Gastroesophageal sphincter (tissue), 4 donors: ENCODE measurements around the gene DTNBP1. TPM values are rescaled to one million over a fixed set of nuclear protein-coding genes. Genes with fewer than 3 reads are reported as not detected.

Experiments used
- ATAC-seq: fragments of 150-250 bp; one replicate; pipeline ENCODE4 v1.9.1; 2016; ENCODE audit warnings: mild to moderate bottlenecking, moderate library complexity
- H3K27ac ChIP-seq, 4 donors: fragments of 200-600 bp; sonication (generic) in 3 of 4; 1 replicate in 3 of 4; 2 replicates in 1 of 4; pipeline ENCODE4 v1.5.1; 2016 to 2019
- H3K27me3 ChIP-seq: fragments of 200-600 bp; sonication (generic); one replicate; pipeline ENCODE4 v1.5.1; 2019
- H3K36me3 ChIP-seq, 2 donors: fragments of 200-600 bp; sonication (generic); one replicate each; pipeline ENCODE4 v1.5.1; 2019; ENCODE audit warnings: control low read depth in 1 of 2
- H3K4me1 ChIP-seq, 3 donors: fragments of 200-600 bp; sonication (generic); 1 replicate in 2 of 3; 2 replicates in 1 of 3; pipeline ENCODE4 v1.5.1; 2016 to 2019; ENCODE audit warnings: control low read depth in 2 of 3
- H3K4me3 ChIP-seq, 2 donors: fragments of 200-600 bp; sonication (generic); one replicate each; pipeline ENCODE4 v1.5.1; 2019; ENCODE audit warnings: mild to moderate bottlenecking in 1 of 2, moderate library complexity in 1 of 2
- H3K9me3 ChIP-seq, 3 donors: fragments of 200-600 bp; sonication (generic); one replicate each; pipeline ENCODE4 v1.5.1; 2017 to 2019; ENCODE audit warnings: control low read depth in 2 of 3
- CTCF ChIP-seq, 4 experiments: fragments of 200-600 bp in 2 of 4; fragments of 450-650 bp in 2 of 4; sonication (generic) in 1 of 4; IDR thresholded peaks; one replicate each; pipeline ENCODE4 v1.5.1; 2017 to 2019; ENCODE audit warnings: antibody characterized with exemption in 4 of 4, mild to moderate bottlenecking in 2 of 4, moderate library complexity in 2 of 4
- EP300 ChIP-seq: sonication (generic); formaldehyde crosslinking; IDR thresholded peaks from one replicate; pipeline ENCODE4 v1.6.1; 2017; ENCODE audit warnings: antibody characterized with exemption, mild to moderate bottlenecking
- POLR2A ChIP-seq, 2 donors: fragments of 450-650 bp; IDR thresholded peaks; one replicate each; pipeline ENCODE4 v1.6.1; 2017; ENCODE audit warnings: antibody characterized with exemption in 2 of 2, mild to moderate bottlenecking in 2 of 2, moderate library complexity in 1 of 2
- POLR2AphosphoS5 ChIP-seq: sonication (generic); formaldehyde crosslinking; IDR thresholded peaks from one replicate; pipeline ENCODE4 v1.6.1; 2017; ENCODE audit warnings: antibody characterized with exemption
- WGBS, 2 donors: methylation state at CpG; one replicate each; pipeline ENCODE4 v1.1.5; 2018; ENCODE audit warnings: low coverage in 1 of 2; 5-methylcytosine and 5-hydroxymethylcytosine counted together
- total RNA-seq, 4 donors: library from RNA; depleted of rRNA; stranded (reverse); fragments of >200 nt; gene quantifications; one replicate each; pipeline ENCODE4 v1.1.0, GENCODE V29; 2016

The DTNBP1 gene
- total RNA-seq, 4 donors from 2014 or later = 14.4 to 20.2 (median 16.9) TPM

GRCh38 chr6:15484140-15484539, 178.7 kb downstream of the DTNBP1 start:
- Histone ChIP-seq H3K4me3 (no peak overlapping the region), H3K4me1 (peaks cover 0 to 46% (median 0%) of the 10 kb centered on the region in 3 donors), H3K27me3 (no peaks in the 10 kb centered on the region), H3K27ac (no peak overlapping the region), H3K36me3 (peaks cover 0 to 22% of the 10 kb centered on the region in 2 donors), H3K9me3 (no peaks in the 10 kb centered on the region)
- ATAC-seq = no peak
- TF ChIP-seq CTCF (IDR thresholded peaks at IDR 0.05) (no peak), EP300 (no peak), POLR2A (IDR thresholded peaks at IDR 0.05) (no peak), POLR2AphosphoS5 (no peak)
- WGBS, 2 donors = 87 to 100% methylated on average over 3 of the region's 3 CpGs

GRCh38 chr6:15483060-15483459, 179.8 kb downstream of the DTNBP1 start:
- no peak for TF ChIP-seq EP300
- TF ChIP-seq POLR2A (IDR thresholded peaks at IDR 0.05) = no peak
- TF ChIP-seq CTCF (IDR thresholded peaks at IDR 0.05) = no peak
- TF ChIP-seq POLR2AphosphoS5 = no peak
- Histone ChIP-seq H3K27ac (no peak overlapping the region), H3K4me1 (peaks cover 0 to 50% (median 0%) of the 10 kb centered on the region in 3 donors), H3K36me3 (peaks cover 0 to 11% of the 10 kb centered on the region in 2 donors), H3K4me3 (no peak overlapping the region), H3K9me3 (no peaks in the 10 kb centered on the region), H3K27me3 (no peaks in the 10 kb centered on the region)
- no peak for ATAC-seq
- 90 to 100% methylated on average over 1 of the region's 1 CpG for whole genome bisulfite sequencing, 2 donors

GRCh38 chr6:15481390-15482291, 181.2 kb downstream of the DTNBP1 start:
- Histone ChIP-seq H3K4me3 (no peak overlapping the region), H3K9me3 (no peaks in the 10 kb centered on the region), H3K27ac (no peak overlapping the region), H3K4me1 (peaks cover 6 to 64% (median 6%) of the 10 kb centered on the region in 3 donors), H3K27me3 (no peaks in the 10 kb centered on the region), H3K36me3 (no peaks in the 10 kb centered on the region)
- no peak for ATAC-seq
- 78 to 81% methylated on average over 9 to 10 of the region's 10 CpGs for WGBS, 2 donors
- TF ChIP-seq POLR2A (IDR thresholded peaks at IDR 0.05) = no peak
- no peak for TF ChIP-seq CTCF (IDR thresholded peaks at IDR 0.05)
- no peak for TF ChIP-seq POLR2AphosphoS5
- TF ChIP-seq EP300 = no peak

- Histone ChIP-seq H3K9me3 (no peaks in the 10 kb centered on the region), H3K36me3 (no peaks in the 10 kb centered on the region), H3K27ac (no peak overlapping the region), H3K4me3 (no peak overlapping the region), H3K4me1 (peaks cover 8 to 70% (median 12%) of the 10 kb centered on the region in 3 donors), H3K27me3 (no peaks in the 10 kb centered on the region)
- no peak for ATAC-seq
- TF ChIP-seq POLR2AphosphoS5 = no peak
- TF ChIP-seq EP300 = no peak
- TF ChIP-seq POLR2A (IDR thresholded peaks at IDR 0.05) = no peak
- TF ChIP-seq CTCF (IDR thresholded peaks at IDR 0.05) = no peak
- WGBS, 2 donors = 90 to 93% methylated on average over 5 to 6 of the region's 7 CpGs
Observed at GRCh38 chr6:15480525-15480924, 182.3 kb downstream of the DTNBP1 start.

GRCh38 chr6:15479761-15480160, 183.1 kb downstream of the DTNBP1 start:
- Histone ChIP-seq H3K27ac (no peak overlapping the region), H3K9me3 (no peaks in the 10 kb centered on the region), H3K4me3 (no peak overlapping the region), H3K4me1 (peaks cover 8 to 71% (median 12%) of the 10 kb centered on the region in 3 donors), H3K36me3 (no peaks in the 10 kb centered on the region), H3K27me3 (no peaks in the 10 kb centered on the region)
- WGBS, 2 donors = 34 to 51% methylated on average over 4 to 5 of the region's 5 CpGs
- TF ChIP-seq CTCF (IDR thresholded peaks at IDR 0.05) (no peak), EP300 (no peak), POLR2AphosphoS5 (no peak), POLR2A (IDR thresholded peaks at IDR 0.05) (no peak)
- ATAC-seq = no peak
